DOHH2 (cell line): ENCODE results near the gene PPP2R2C.

Source experiments
- EZH2phosphoT487 ChIP-seq: fragments of 200-600 bp; sonication (generic); IDR thresholded peaks from 2 replicates; pipeline ENCODE4 v1.6.1; 2017; ENCODE audit warnings: borderline replicate concordance, mild to moderate bottlenecking, antibody characterized with exemption, low read length, moderate library complexity, mixed read lengths
- TF ChIP-seq, protein P1 (sequence below): fragments of 200-600 bp; sonication (generic); IDR thresholded peaks from one replicate; pipeline ENCODE4 v1.5.1; 2014; ENCODE audit warnings: antibody characterized with exemption, mild to moderate bottlenecking, low read depth, low read length; ENCODE audit not compliant: poor library complexity, severe bottlenecking

GRCh38 chr4:6291784-6292297, 180.6 kb downstream of the PPP2R2C start:
- TF ChIP-seq, protein P1, sequence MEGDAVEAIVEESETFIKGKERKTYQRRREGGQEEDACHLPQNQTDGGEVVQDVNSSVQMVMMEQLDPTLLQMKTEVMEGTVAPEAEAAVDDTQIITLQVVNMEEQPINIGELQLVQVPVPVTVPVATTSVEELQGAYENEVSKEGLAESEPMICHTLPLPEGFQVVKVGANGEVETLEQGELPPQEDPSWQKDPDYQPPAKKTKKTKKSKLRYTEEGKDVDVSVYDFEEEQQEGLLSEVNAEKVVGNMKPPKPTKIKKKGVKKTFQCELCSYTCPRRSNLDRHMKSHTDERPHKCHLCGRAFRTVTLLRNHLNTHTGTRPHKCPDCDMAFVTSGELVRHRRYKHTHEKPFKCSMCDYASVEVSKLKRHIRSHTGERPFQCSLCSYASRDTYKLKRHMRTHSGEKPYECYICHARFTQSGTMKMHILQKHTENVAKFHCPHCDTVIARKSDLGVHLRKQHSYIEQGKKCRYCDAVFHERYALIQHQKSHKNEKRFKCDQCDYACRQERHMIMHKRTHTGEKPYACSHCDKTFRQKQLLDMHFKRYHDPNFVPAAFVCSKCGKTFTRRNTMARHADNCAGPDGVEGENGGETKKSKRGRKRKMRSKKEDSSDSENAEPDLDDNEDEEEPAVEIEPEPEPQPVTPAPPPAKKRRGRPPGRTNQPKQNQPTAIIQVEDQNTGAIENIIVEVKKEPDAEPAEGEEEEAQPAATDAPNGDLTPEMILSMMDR, result no peak
- no peak for TF ChIP-seq EZH2phosphoT487
